Mucosa of descending colon (tissue), 3 donors: Measurements from ENCODE around the gene HPSE2. TPM values are rescaled to one million over a fixed set of nuclear protein-coding genes. Genes with fewer than 3 reads are reported as not detected.

ENCODE experiments used
- ATAC-seq: fragments of 200-7000 bp; cut with Tn5 transposase; one replicate; pipeline ENCODE4 v1.9.1; 2020; ENCODE audit warnings: mild to moderate bottlenecking, moderate library complexity
- DNase-seq, 3 donors: peaks; one replicate each; pipeline ENCODE4 v3.0.0-alpha.2; 2020
- H3K36me3 ChIP-seq: fragments of 200-600 bp; one replicate; pipeline ENCODE4 v1.8.0; 2021; ENCODE audit warnings: low read depth, mild to moderate bottlenecking
- H3K4me1 ChIP-seq: fragments of 200-600 bp; one replicate; pipeline ENCODE4 v1.8.0; 2021; ENCODE audit warnings: low read depth, mild to moderate bottlenecking
- H3K4me3 ChIP-seq: fragments of 200-600 bp; one replicate; pipeline ENCODE4 v1.8.0; 2021; ENCODE audit warnings: mild to moderate bottlenecking
- H3K9me3 ChIP-seq: fragments of 200-600 bp; one replicate; pipeline ENCODE4 v1.8.0; 2021; ENCODE audit warnings: mild to moderate bottlenecking
- CTCF ChIP-seq: fragments of 200-600 bp; IDR thresholded peaks from one replicate; pipeline ENCODE4 v1.8.0; 2022; ENCODE audit warnings: antibody characterized with exemption, mild to moderate bottlenecking
- intact Hi-C, 2 donors: fragments of 100-400 bp; cut with DNase I in 1 of 2; cut with micrococcal nuclease in 1 of 2; formaldehyde crosslinking; loops; one replicate each; pipeline versions ENCODE4 v1.11.0 to v1.11.1; 2022; cut with DNase I, micrococcal nuclease
- total RNA-seq, 3 donors: library from RNA; stranded (reverse); fragmentation: NEBNext Ultra II Directional in 2 of 3; extraction: Animal tissue kit (Norgen Biotek cat#: 25700) in 2 of 3; gene quantifications; one replicate each; pipeline versions ENCODE4 v1.2.1 to v1.2.4, GENCODE V29; 2021 to 2023
- donor health status: DM: no; HTN: no; CAD: no; lungs with moderate emphysema.
- donor health status: DM: no; HTN: no; CAD: no.
- donor health status: DM: no; HTN: yes; CAD: no.

HPSE2 gene
- total RNA-seq, 3 donors from 2014 or later, result 1.3 to 3.7 (median 2.4) TPM

- TF ChIP-seq CTCF, result no peak
- ATAC-seq (no peak), DNase-seq (no peak)
- no peaks in the 10 kb centered on the region for H3K9me3 ChIP-seq
- no peaks in the 10 kb centered on the region for H3K36me3 ChIP-seq
- H3K4me3 ChIP-seq, result no peak overlapping the region
- no peaks in the 10 kb centered on the region for H3K4me1 ChIP-seq
- intact Hi-C loops, result no loop called here
Measured at GRCh38 chr10:98720551-98720950, 515.1 kb downstream of the HPSE2 start.

GRCh38 chr10:98713586-98713985, 522.1 kb downstream of the HPSE2 start:
- Histone ChIP-seq H3K36me3 (no peaks in the 10 kb centered on the region), H3K4me3 (no peak overlapping the region), H3K4me1 (no peaks in the 10 kb centered on the region), H3K9me3 (no peaks in the 10 kb centered on the region)
- TF ChIP-seq CTCF, result no peak
- no peak for DNase-seq
- no peak for ATAC-seq
- intact Hi-C loops, result no loop called here

- DNase-seq, result no peak
- H3K36me3 ChIP-seq, result no peaks in the 10 kb centered on the region
- H3K4me3 ChIP-seq, result no peak overlapping the region
- no peak for ATAC-seq
- H3K4me1 ChIP-seq, result no peaks in the 10 kb centered on the region
- no peaks in the 10 kb centered on the region for H3K9me3 ChIP-seq
- TF ChIP-seq CTCF, result no peak
- intact Hi-C loops, result no loop called here
Measured at GRCh38 chr10:98696516-98696915, 539.1 kb downstream of the HPSE2 start.

- no peak for TF ChIP-seq CTCF
- ATAC-seq (no peak), DNase-seq (no peak)
- Histone ChIP-seq H3K9me3 (no peaks in the 10 kb centered on the region), H3K36me3 (no peaks in the 10 kb centered on the region), H3K4me3 (no peak overlapping the region), H3K4me1 (no peaks in the 10 kb centered on the region)
- intact Hi-C loops, result no loop called here
Measured at GRCh38 chr10:98694883-98695282, 540.8 kb downstream of the HPSE2 start.

- TF ChIP-seq CTCF, result no peak
Measured at GRCh38 chr10:98694014-98694413, 541.6 kb downstream of the HPSE2 start.

GRCh38 chr10:98687685-98688084, 548.0 kb downstream of the HPSE2 start:
- no peak for TF ChIP-seq CTCF
- no peak for ATAC-seq

More at GRCh38 chr10:98694014-98694413, 541.6 kb downstream of the HPSE2 start:
- no peak for ATAC-seq
- DNase-seq, result no peak
- no peaks in the 10 kb centered on the region for H3K9me3 ChIP-seq
- H3K36me3 ChIP-seq, result no peaks in the 10 kb centered on the region
- intact Hi-C loops, result no loop called here
- H3K4me3 ChIP-seq, result no peak overlapping the region
- H3K4me1 ChIP-seq, result no peaks in the 10 kb centered on the region

More at GRCh38 chr10:98687685-98688084, 548.0 kb downstream of the HPSE2 start:
- DNase-seq, result no peak
- Histone ChIP-seq H3K4me1 (no peaks in the 10 kb centered on the region), H3K36me3 (no peaks in the 10 kb centered on the region), H3K9me3 (peaks cover 11% of the 10 kb centered on the region), H3K4me3 (no peak overlapping the region)
- intact Hi-C loops, result no loop called here
